ENCODE data around the gene SSTR3. TPM values are rescaled to one million over a fixed set of nuclear protein-coding genes. Genes with fewer than 3 reads are reported as not detected.

SSTR3 gene
- total and polyA plus RNA-seq, 2 donors from 2014 or later: 0.13 to 0.56 TPM

DNA sequence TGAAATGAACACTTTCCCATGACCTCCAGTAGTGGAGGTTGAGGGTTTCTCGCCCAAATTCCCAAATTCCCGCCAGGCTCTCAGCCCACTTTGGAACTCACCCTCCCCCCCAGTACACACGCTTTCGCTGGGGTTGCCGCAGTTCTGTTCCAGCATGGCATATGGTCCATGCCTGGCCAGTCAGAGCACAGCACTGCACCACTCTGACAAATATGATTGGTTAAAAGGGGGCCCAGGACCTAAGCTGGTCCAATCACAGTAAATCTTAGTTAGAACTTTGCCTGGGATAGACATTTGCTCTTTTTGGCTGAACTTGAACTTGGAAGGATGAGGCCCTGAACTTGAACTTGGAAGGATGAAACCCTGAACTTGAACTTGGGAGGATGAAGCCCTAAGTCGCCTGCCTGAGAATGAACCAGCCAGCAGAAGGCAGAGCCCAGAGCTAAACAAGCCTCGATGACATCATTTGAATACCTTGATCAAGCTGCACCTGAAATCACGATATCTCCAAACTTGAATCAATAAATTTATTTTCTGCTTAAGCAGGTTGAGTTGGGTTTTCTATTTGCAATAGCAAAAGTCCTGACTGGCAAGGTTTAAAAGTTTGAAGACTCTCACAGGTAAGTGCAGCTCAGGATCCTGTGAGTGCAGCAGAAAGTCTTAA is 12.6 kb upstream of the SSTR3 start:
- no peak for FAIRE-seq
- Histone ChIP-seq H3K9ac (ENCODE audit: low read length in 3 of 3) (no peak overlapping the region), H3K27me3 (ENCODE audit: control insufficient read depth, insufficient read depth, low read length) (no peaks in the 10 kb centered on the region), H3K4me1 (ENCODE audit: control insufficient read depth in 2 of 3, insufficient read depth in 2 of 3, low read depth in 1 of 3, low read length in 3 of 3) (peaks cover 0 to 3% (median 0%) of the 10 kb centered on the region in 3 donors), H3K9me3 (ENCODE audit: control insufficient read depth in 2 of 3, insufficient read depth in 1 of 3, low read length in 3 of 3) (no peaks in the 10 kb centered on the region), H3K36me3 (ENCODE audit: control insufficient read depth in 2 of 3, insufficient read depth in 3 of 3, low read length in 3 of 3) (no peaks in the 10 kb centered on the region), H3K4me3 (ENCODE audit: low read length in 3 of 3) (no peak overlapping the region), H3K27ac (ENCODE audit: low read depth in 2 of 2, low read length in 2 of 2) (no peak overlapping the region)
- no peak for DNase-seq
- TF ChIP-seq, protein P1, sequence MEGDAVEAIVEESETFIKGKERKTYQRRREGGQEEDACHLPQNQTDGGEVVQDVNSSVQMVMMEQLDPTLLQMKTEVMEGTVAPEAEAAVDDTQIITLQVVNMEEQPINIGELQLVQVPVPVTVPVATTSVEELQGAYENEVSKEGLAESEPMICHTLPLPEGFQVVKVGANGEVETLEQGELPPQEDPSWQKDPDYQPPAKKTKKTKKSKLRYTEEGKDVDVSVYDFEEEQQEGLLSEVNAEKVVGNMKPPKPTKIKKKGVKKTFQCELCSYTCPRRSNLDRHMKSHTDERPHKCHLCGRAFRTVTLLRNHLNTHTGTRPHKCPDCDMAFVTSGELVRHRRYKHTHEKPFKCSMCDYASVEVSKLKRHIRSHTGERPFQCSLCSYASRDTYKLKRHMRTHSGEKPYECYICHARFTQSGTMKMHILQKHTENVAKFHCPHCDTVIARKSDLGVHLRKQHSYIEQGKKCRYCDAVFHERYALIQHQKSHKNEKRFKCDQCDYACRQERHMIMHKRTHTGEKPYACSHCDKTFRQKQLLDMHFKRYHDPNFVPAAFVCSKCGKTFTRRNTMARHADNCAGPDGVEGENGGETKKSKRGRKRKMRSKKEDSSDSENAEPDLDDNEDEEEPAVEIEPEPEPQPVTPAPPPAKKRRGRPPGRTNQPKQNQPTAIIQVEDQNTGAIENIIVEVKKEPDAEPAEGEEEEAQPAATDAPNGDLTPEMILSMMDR (IDR thresholded peaks at IDR 0.05; ENCODE audit: borderline replicate concordance, extremely low read depth, insufficient read depth): no peak
- intact Hi-C loops (cut with DNase I): no loop called here

DNA sequence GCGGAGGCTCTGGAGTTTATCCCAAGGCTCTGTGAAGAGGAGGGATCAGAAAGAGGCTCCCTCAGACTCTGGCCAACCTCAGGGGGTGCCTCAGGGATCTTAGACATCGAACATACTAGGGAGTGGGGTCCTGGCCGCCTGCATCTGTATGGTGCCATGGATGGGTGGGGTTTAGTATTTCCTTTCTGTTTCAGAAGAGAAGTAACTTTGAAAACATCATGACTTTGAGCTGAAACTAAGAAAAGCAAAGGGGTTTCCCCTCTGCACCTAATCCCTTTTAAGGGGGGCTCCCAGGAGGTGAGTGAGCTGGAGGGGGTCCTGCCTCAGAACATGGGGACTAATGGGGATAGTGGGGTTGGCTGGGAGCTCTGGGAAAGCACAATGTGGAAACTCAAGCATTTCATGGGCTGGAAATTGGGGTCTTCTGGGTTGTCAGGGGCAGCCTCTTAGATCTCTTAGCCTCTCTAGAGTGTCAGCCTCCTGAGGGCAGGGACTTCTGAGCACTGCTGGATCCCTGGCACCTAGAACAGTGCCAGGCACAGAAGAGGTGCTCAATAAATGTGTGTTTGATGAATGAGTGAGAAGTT is 11.8 kb upstream of the SSTR3 start:
- Histone ChIP-seq H3K36me3 (ENCODE audit: control insufficient read depth in 2 of 3, insufficient read depth in 3 of 3, low read length in 3 of 3) (no peaks in the 10 kb centered on the region), H3K4me3 (ENCODE audit: low read length in 3 of 3) (no peak overlapping the region), H3K9me3 (ENCODE audit: control insufficient read depth in 2 of 3, insufficient read depth in 1 of 3, low read length in 3 of 3) (no peaks in the 10 kb centered on the region), H3K9ac (ENCODE audit: low read length in 3 of 3) (no peak overlapping the region), H3K4me1 (ENCODE audit: control insufficient read depth in 2 of 3, insufficient read depth in 2 of 3, low read depth in 1 of 3, low read length in 3 of 3) (peaks cover 0 to 3% (median 0%) of the 10 kb centered on the region in 3 donors), H3K27ac (ENCODE audit: low read depth in 2 of 2, low read length in 2 of 2) (no peak overlapping the region), H3K27me3 (ENCODE audit: control insufficient read depth, insufficient read depth, low read length) (no peaks in the 10 kb centered on the region)
- TF ChIP-seq, protein P1 (IDR thresholded peaks at IDR 0.05; ENCODE audit: borderline replicate concordance, extremely low read depth, insufficient read depth): no peak
- intact Hi-C loops (cut with DNase I): no loop called here
- no peak for FAIRE-seq
- DNase-seq: no peak

DNA sequence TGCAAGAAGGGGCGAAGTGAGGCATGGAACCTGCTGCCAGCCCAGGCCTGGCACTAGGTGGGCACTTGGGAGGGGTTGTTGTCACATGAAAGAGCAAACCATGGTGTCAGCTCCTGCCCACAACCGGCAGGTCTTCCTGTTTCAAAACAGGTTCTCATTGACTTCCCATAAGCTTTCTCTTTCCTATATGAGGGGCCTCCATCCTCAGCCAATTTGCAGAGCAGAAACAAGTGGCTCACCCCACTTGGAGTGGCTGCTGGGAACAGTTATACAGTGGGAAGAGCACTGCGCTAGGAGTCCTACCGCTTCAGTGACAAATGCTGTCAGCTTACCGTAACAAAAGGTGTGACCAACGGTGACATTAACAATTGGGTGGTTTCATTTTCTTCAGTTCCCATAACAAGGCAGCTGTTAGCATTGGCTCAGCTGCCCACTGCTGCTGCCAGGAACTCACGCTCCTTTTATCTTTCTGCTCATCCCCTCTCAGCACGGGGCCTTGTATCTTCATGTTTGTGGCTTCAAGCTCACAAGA is 10.2 kb upstream of the SSTR3 start:
- Histone ChIP-seq H3K4me1 (ENCODE audit: control insufficient read depth in 2 of 3, insufficient read depth in 2 of 3, low read depth in 1 of 3, low read length in 3 of 3) (no peaks in the 10 kb centered on the region), H3K9ac (ENCODE audit: low read length in 3 of 3) (no peak overlapping the region), H3K27ac (ENCODE audit: low read depth in 2 of 2, low read length in 2 of 2) (no peak overlapping the region), H3K36me3 (ENCODE audit: control insufficient read depth in 2 of 3, insufficient read depth in 3 of 3, low read length in 3 of 3) (no peaks in the 10 kb centered on the region), H3K27me3 (ENCODE audit: control insufficient read depth, insufficient read depth, low read length) (no peaks in the 10 kb centered on the region), H3K9me3 (ENCODE audit: control insufficient read depth in 2 of 3, insufficient read depth in 1 of 3, low read length in 3 of 3) (no peaks in the 10 kb centered on the region), H3K4me3 (ENCODE audit: low read length in 3 of 3) (no peak overlapping the region)
- FAIRE-seq (no peak), DNase-seq (no peak)
- TF ChIP-seq, protein P1 (IDR thresholded peaks at IDR 0.05; ENCODE audit: borderline replicate concordance, extremely low read depth, insufficient read depth): no peak
- intact Hi-C loops (cut with DNase I): no loop called here

Measured in kidney (tissue), 14 donors.